Neural cell (in vitro differentiated cells): Measurements from ENCODE around the gene MAGI2. TPM values are rescaled to one million over a fixed set of nuclear protein-coding genes. Genes with fewer than 3 reads are reported as not detected.

Experiments
- H2AFZ ChIP-seq: fragments of 200-600, 300-800 bp; sonication (generic), shearing (Covaris generic); 2 replicates; pipeline ENCODE4 v1.6.0; 2014; ENCODE audit warnings: low read depth, mild to moderate bottlenecking, antibody characterized with exemption, low read length, moderate library complexity
- H3F3A ChIP-seq: fragments of 200-600 bp; shearing (Covaris generic); 2 replicates; pipeline ENCODE4 v1.6.1; 2016; ENCODE audit warnings: mild to moderate bottlenecking, moderate library complexity, mixed read lengths, antibody characterized with exemption, low read length; ENCODE audit not compliant: insufficient read depth, poor library complexity, severe bottlenecking
- H3K27ac ChIP-seq: fragments of 200-600, 300-800 bp; sonication (generic), shearing (Covaris generic); 2 replicates; pipeline ENCODE4 v1.5.1; 2014; ENCODE audit warnings: mild to moderate bottlenecking, low read length, moderate library complexity
- H3K27me3 ChIP-seq: fragments of 300-800, 200-600 bp; sonication (generic), shearing (Covaris generic); 2 replicates; pipeline ENCODE4 v1.6.0; 2014; ENCODE audit warnings: mild to moderate bottlenecking, low read depth, low read length, moderate library complexity; ENCODE audit not compliant: insufficient read depth
- H3K36me3 ChIP-seq: fragments of 300-800, 200-600 bp; sonication (generic), shearing (Covaris generic); 2 replicates; pipeline ENCODE4 v1.5.1; 2014; ENCODE audit warnings: mild to moderate bottlenecking, antibody characterized with exemption, low read length, moderate library complexity; ENCODE audit not compliant: insufficient read depth
- H3K4me2 ChIP-seq: fragments of 300-800, 200-600 bp; sonication (generic), shearing (Covaris generic); 2 replicates; pipeline ENCODE4 v1.6.0; 2014; ENCODE audit warnings: mild to moderate bottlenecking, low read length
- H3K4me3 ChIP-seq: fragments of 300-800, 200-600 bp; sonication (generic), shearing (Covaris generic); 2 replicates; pipeline ENCODE4 v1.5.1; 2014; ENCODE audit warnings: mild to moderate bottlenecking, low read length, moderate library complexity
- H3K79me2 ChIP-seq: fragments of 200-600 bp; shearing (Covaris generic); replicated peaks from 2 replicates; pipeline ENCODE4 v1.6.0; 2014; ENCODE audit warnings: mild to moderate bottlenecking, low read length, moderate library complexity; ENCODE audit not compliant: insufficient read depth
- H3K9ac ChIP-seq: fragments of 300-800, 200-600 bp; sonication (generic), shearing (Covaris generic); 2 replicates; pipeline ENCODE4 v1.6.1; 2016; ENCODE audit warnings: mild to moderate bottlenecking, low read length, mixed read lengths
- H3K9me2 ChIP-seq: fragments of 200-600 bp; shearing (Covaris generic); 2 replicates; pipeline ENCODE4 v1.6.1; 2016; ENCODE audit warnings: mild to moderate bottlenecking, low read length, mixed read lengths; ENCODE audit not compliant: insufficient read depth
- H3K9me3 ChIP-seq: fragments of 200-600, 300-800 bp; sonication (generic), shearing (Covaris generic); 2 replicates; pipeline ENCODE4 v1.6.1; 2016; ENCODE audit warnings: mild to moderate bottlenecking, mixed run types, low read length, moderate library complexity, mixed read lengths
- H4K20me1 ChIP-seq: fragments of 200-600 bp; shearing (Covaris generic); 2 replicates; pipeline ENCODE4 v1.6.1; 2016; ENCODE audit warnings: mild to moderate bottlenecking, mixed run types; ENCODE audit not compliant: insufficient read depth
- EP300 ChIP-seq: fragments of 450-650 bp; conservative IDR thresholded peaks from 2 replicates; pipeline ENCODE4 v1.6.1; 2014; ENCODE audit warnings: antibody characterized with exemption, mild to moderate bottlenecking, moderate library complexity; ENCODE audit not compliant: poor library complexity, severe bottlenecking
- EZH2 ChIP-seq: fragments of 200-600, 300-800 bp; shearing (Covaris generic), sonication (generic); IDR thresholded peaks from 2 replicates; pipeline ENCODE4 v1.6.1; 2014; ENCODE audit warnings: antibody characterized with exemption, low read length, borderline replicate concordance, mild to moderate bottlenecking; ENCODE audit not compliant: insufficient read depth, poor library complexity, severe bottlenecking
- MXI1 ChIP-seq: fragments of 450-650 bp; conservative IDR thresholded peaks from 2 replicates; pipeline ENCODE4 v1.6.1; 2014; ENCODE audit warnings: antibody characterized with exemption, mild to moderate bottlenecking; ENCODE audit not compliant: poor library complexity, severe bottlenecking
- POLR2AphosphoS5 ChIP-seq: IDR thresholded peaks from 2 replicates; pipeline ENCODE4 v1.6.1; 2012
- RAD21 ChIP-seq: fragments of 450-650 bp; conservative IDR thresholded peaks from 2 replicates; pipeline ENCODE4 v1.6.1; 2014; ENCODE audit warnings: antibody characterized with exemption, mild to moderate bottlenecking, moderate library complexity
- SMC3 ChIP-seq: fragments of 450-650 bp; conservative IDR thresholded peaks from 2 replicates; pipeline ENCODE4 v1.6.1; 2014; ENCODE audit warnings: antibody characterized with exemption, mild to moderate bottlenecking, moderate library complexity; ENCODE audit not compliant: poor library complexity
- TAF1 ChIP-seq: IDR thresholded peaks from 2 replicates; pipeline ENCODE4 v1.6.1; 2012; ENCODE audit warnings: low read depth
- polyA plus RNA-seq: library from polyadenylated mRNA; depleted of rRNA; stranded (reverse); fragments of >200 nt; gene quantifications from 2 replicates; pipeline ENCODE4 v1.2.3, GENCODE V29; 2014
- TF ChIP-seq, protein P1 (sequence below): fragments of 450-650 bp; IDR thresholded peaks from 2 replicates; pipeline ENCODE4 v1.5.1; 2014; ENCODE audit warnings: antibody characterized with exemption, mild to moderate bottlenecking, moderate library complexity; ENCODE audit not compliant: poor library complexity, severe bottlenecking
- TF ChIP-seq, protein P2 (sequence below): IDR thresholded peaks from 2 replicates; pipeline ENCODE4 v1.6.1; 2012; ENCODE audit warnings: borderline replicate concordance

The MAGI2 gene
- polyA plus RNA-seq, 1 donor from 2014 or later: 19.3 TPM

DNA sequence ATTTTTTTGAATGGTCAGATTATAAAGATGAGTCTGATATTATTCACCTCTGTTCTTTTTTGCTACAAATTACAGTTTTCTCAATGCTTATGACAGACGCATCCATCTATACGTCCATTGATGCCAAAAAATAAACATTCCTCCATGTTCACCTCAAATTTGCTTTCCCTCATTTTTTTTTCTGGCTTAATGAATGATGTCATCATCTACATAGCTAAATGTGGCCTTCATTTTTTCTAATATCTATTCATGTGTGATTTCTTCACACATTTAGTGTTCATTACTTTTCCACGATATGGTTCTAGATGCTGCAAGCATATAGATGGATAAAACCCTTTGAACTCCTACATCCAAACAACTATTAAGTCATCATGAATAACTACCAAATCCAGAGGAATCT is 163.1 kb downstream of the MAGI2 start:
- Histone ChIP-seq H3K79me2 (no peaks in the 10 kb centered on the region), H3K9ac (no peak overlapping the region), H3K9me2 (no peaks in the 10 kb centered on the region), H3F3A (no peaks in the 10 kb centered on the region), H3K36me3 (no peaks in the 10 kb centered on the region), H3K4me2 (no peak overlapping the region), H3K9me3 (no peaks in the 10 kb centered on the region), H3K27me3 (no peaks in the 10 kb centered on the region), H3K27ac (no peak overlapping the region), H4K20me1 (no peaks in the 10 kb centered on the region), H2AFZ (no peak overlapping the region), H3K4me3 (no peak overlapping the region)
- TF ChIP-seq EZH2 (no peak), TAF1 (no peak)

DNA sequence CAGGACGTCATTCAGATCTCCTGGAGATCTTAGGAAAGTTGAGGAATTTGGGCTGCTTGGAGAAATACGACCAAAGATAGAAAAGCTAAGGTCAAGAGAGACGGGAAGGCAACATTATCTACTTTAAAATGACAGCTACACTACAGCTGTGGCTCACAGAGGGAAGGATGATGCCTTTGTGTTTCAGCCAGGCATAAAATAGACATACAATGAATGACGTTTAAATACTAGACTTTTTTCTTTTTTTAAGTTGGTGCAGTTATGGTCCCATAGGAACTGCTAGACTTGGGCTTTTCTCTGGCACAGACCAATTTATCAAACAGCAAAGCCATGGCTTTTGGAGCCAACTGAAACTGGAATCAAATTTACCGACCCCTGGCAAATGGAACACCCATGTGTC is 164.8 kb downstream of the MAGI2 start:
- Histone ChIP-seq H3F3A (no peaks in the 10 kb centered on the region), H3K27ac (no peak overlapping the region), H4K20me1 (no peaks in the 10 kb centered on the region), H3K4me2 (no peak overlapping the region), H3K9ac (no peak overlapping the region), H3K4me3 (no peak overlapping the region), H3K36me3 (no peaks in the 10 kb centered on the region), H3K9me2 (no peaks in the 10 kb centered on the region), H3K79me2 (no peaks in the 10 kb centered on the region), H2AFZ (no peak overlapping the region), H3K9me3 (no peaks in the 10 kb centered on the region), H3K27me3 (no peaks in the 10 kb centered on the region)
- no peak for TF ChIP-seq RAD21
- no peak for TF ChIP-seq MXI1
- TF ChIP-seq, protein P1, sequence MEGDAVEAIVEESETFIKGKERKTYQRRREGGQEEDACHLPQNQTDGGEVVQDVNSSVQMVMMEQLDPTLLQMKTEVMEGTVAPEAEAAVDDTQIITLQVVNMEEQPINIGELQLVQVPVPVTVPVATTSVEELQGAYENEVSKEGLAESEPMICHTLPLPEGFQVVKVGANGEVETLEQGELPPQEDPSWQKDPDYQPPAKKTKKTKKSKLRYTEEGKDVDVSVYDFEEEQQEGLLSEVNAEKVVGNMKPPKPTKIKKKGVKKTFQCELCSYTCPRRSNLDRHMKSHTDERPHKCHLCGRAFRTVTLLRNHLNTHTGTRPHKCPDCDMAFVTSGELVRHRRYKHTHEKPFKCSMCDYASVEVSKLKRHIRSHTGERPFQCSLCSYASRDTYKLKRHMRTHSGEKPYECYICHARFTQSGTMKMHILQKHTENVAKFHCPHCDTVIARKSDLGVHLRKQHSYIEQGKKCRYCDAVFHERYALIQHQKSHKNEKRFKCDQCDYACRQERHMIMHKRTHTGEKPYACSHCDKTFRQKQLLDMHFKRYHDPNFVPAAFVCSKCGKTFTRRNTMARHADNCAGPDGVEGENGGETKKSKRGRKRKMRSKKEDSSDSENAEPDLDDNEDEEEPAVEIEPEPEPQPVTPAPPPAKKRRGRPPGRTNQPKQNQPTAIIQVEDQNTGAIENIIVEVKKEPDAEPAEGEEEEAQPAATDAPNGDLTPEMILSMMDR: no peak
- TF ChIP-seq SMC3: no peak
- TF ChIP-seq EP300: peak; percentile 29

DNA sequence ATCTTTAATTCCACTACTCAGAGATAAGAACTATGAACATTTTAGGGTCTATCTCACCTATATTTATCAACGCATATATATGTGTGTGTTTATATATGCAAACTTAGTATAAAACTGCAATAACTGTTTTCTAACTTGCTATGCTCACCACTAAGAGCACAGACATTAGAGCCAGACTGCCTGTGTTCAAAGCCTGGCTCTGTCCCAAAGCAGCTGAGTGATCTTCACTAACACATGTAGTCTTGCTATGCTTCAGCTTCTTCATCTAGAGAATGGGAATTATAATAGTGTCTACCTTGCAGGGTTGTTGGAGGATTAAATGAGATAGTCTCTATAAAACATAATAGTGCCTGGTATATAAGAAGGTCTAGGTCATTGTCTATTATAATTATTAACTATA is 165.5 kb downstream of the MAGI2 start:
- no peaks in the 10 kb centered on the region for H3K9me3 ChIP-seq
- no peak overlapping the region for H3K27ac ChIP-seq
- H3K9me2 ChIP-seq: no peaks in the 10 kb centered on the region
- H3K4me2 ChIP-seq: no peak overlapping the region
- no peaks in the 10 kb centered on the region for H3F3A ChIP-seq
- no peaks in the 10 kb centered on the region for H4K20me1 ChIP-seq
- TF ChIP-seq, protein P1: no peak
- TF ChIP-seq POLR2AphosphoS5: no peak
- TF ChIP-seq, protein P2, sequence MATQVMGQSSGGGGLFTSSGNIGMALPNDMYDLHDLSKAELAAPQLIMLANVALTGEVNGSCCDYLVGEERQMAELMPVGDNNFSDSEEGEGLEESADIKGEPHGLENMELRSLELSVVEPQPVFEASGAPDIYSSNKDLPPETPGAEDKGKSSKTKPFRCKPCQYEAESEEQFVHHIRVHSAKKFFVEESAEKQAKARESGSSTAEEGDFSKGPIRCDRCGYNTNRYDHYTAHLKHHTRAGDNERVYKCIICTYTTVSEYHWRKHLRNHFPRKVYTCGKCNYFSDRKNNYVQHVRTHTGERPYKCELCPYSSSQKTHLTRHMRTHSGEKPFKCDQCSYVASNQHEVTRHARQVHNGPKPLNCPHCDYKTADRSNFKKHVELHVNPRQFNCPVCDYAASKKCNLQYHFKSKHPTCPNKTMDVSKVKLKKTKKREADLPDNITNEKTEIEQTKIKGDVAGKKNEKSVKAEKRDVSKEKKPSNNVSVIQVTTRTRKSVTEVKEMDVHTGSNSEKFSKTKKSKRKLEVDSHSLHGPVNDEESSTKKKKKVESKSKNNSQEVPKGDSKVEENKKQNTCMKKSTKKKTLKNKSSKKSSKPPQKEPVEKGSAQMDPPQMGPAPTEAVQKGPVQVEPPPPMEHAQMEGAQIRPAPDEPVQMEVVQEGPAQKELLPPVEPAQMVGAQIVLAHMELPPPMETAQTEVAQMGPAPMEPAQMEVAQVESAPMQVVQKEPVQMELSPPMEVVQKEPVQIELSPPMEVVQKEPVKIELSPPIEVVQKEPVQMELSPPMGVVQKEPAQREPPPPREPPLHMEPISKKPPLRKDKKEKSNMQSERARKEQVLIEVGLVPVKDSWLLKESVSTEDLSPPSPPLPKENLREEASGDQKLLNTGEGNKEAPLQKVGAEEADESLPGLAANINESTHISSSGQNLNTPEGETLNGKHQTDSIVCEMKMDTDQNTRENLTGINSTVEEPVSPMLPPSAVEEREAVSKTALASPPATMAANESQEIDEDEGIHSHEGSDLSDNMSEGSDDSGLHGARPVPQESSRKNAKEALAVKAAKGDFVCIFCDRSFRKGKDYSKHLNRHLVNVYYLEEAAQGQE: no peak
- no peak for TF ChIP-seq EZH2
- TF ChIP-seq SMC3: no peak
- no peak for TF ChIP-seq RAD21
- no peak for TF ChIP-seq TAF1
- no peak for TF ChIP-seq EP300
- TF ChIP-seq MXI1: no peak
- no peak overlapping the region for H3K4me3 ChIP-seq
- H3K36me3 ChIP-seq: no peaks in the 10 kb centered on the region
- no peaks in the 10 kb centered on the region for H3K27me3 ChIP-seq
- no peak overlapping the region for H3K9ac ChIP-seq
- H2AFZ ChIP-seq: no peak overlapping the region
- no peaks in the 10 kb centered on the region for H3K79me2 ChIP-seq
